SK-N-SH treated with all-trans-retinoic acid at 6 μM for 48 hours (cell line): ENCODE measurements around the gene MPPED1.

Experiments
- ATAC-seq: fragments of 200-7000 bp; cut with Tn5 transposase; 3 replicates; pipeline ENCODE4 v1.9.1; 2020; ENCODE audit warnings: mild to moderate bottlenecking, moderate library complexity
- ARNTL ChIP-seq: fragments of 450-650 bp; formaldehyde crosslinking; IDR thresholded peaks from 2 replicates; pipeline ENCODE4 v1.5.0; 2020; ENCODE audit warnings: low read depth, mild to moderate bottlenecking, moderate library complexity, borderline replicate concordance
- BACH2 ChIP-seq: fragments of 250-450 bp; sonication (Bioruptor Pico); IDR thresholded peaks from 2 replicates; pipeline ENCODE4 v1.9.0; 2021; ENCODE audit warnings: mild to moderate bottlenecking, borderline replicate concordance
- CSDC2 ChIP-seq: fragments of 250-450 bp; sonication (Bioruptor Pico); IDR thresholded peaks from 2 replicates; pipeline ENCODE4 v1.5.0; 2020; ENCODE audit warnings: mild to moderate bottlenecking, moderate library complexity
- CSRNP3 ChIP-seq: fragments of 250-450 bp; sonication (Bioruptor Pico); IDR thresholded peaks from 2 replicates; pipeline ENCODE4 v1.5.1; 2021; ENCODE audit warnings: mild to moderate bottlenecking, moderate library complexity
- GLIS3 ChIP-seq: fragments of 250-450 bp; sonication (Bioruptor Pico); IDR thresholded peaks from 2 replicates; pipeline ENCODE4 v1.5.0; 2020; ENCODE audit warnings: mild to moderate bottlenecking, moderate library complexity
- ISL1 ChIP-seq: fragments of 250-450 bp; sonication (Bioruptor Pico); IDR thresholded peaks from 2 replicates; pipeline ENCODE4 v2.1.2; 2022; ENCODE audit warnings: mild to moderate bottlenecking, moderate library complexity
- PATZ1 ChIP-seq: fragments of 250-450 bp; sonication (Bioruptor Pico); IDR thresholded peaks from 2 replicates; pipeline ENCODE4 v1.8.0; 2020; ENCODE audit warnings: mild to moderate bottlenecking, moderate library complexity, borderline replicate concordance
- POU6F1 ChIP-seq: fragments of 250-450 bp; sonication (Bioruptor Pico); IDR thresholded peaks from 2 replicates; pipeline ENCODE4 v1.8.0; 2021; ENCODE audit warnings: low read depth, mild to moderate bottlenecking, moderate library complexity, borderline replicate concordance
- PPARA ChIP-seq: fragments of 250-450 bp; sonication (Bioruptor Pico); IDR thresholded peaks from 2 replicates; pipeline ENCODE4 v1.5.0; 2020; ENCODE audit warnings: mild to moderate bottlenecking, borderline replicate concordance
- RARB ChIP-seq: fragments of 250-450 bp; sonication (Bioruptor Pico); IDR thresholded peaks from 2 replicates; pipeline ENCODE4 v1.8.0; 2021; ENCODE audit warnings: mild to moderate bottlenecking, moderate library complexity
- SNAI2 ChIP-seq: fragments of 250-450 bp; sonication (Bioruptor Pico); IDR thresholded peaks from 2 replicates; pipeline ENCODE4 v1.5.0; 2020; ENCODE audit warnings: mild to moderate bottlenecking, moderate library complexity
- TCF4 ChIP-seq: fragments of 250-450 bp; sonication (Bioruptor Pico); IDR thresholded peaks from 2 replicates; pipeline ENCODE4 v1.8.0; 2021; ENCODE audit warnings: mild to moderate bottlenecking, moderate library complexity, borderline replicate concordance
- TOX ChIP-seq: fragments of 250-450 bp; sonication (Bioruptor Pico); IDR thresholded peaks from 2 replicates; pipeline ENCODE4 v1.8.0; 2021; ENCODE audit warnings: mild to moderate bottlenecking, moderate library complexity, borderline replicate concordance
- TSHZ2 ChIP-seq: fragments of 250-450 bp; sonication (Bioruptor Pico); IDR thresholded peaks from 2 replicates; pipeline ENCODE4 v1.5.0; 2020; ENCODE audit warnings: mild to moderate bottlenecking, moderate library complexity
- ZC3H10 ChIP-seq: fragments of 250-450 bp; sonication (Bioruptor Pico); IDR thresholded peaks from 2 replicates; pipeline ENCODE4 v1.5.1; 2021; ENCODE audit warnings: mild to moderate bottlenecking, moderate library complexity
- ZFP3 ChIP-seq: fragments of 250-450 bp; sonication (Bioruptor Pico); IDR thresholded peaks from 2 replicates; pipeline ENCODE4 v1.5.0; 2020; ENCODE audit warnings: mild to moderate bottlenecking, moderate library complexity
- ZFP30 ChIP-seq: fragments of 450-650 bp; formaldehyde crosslinking; IDR thresholded peaks from 2 replicates; pipeline ENCODE4 v1.5.0; 2022; ENCODE audit warnings: mild to moderate bottlenecking, moderate library complexity
- ZNF565 ChIP-seq: fragments of 450-650 bp; formaldehyde crosslinking; conservative IDR thresholded peaks from 2 replicates; pipeline ENCODE4 v1.5.0; 2020; ENCODE audit warnings: low read depth, mild to moderate bottlenecking, moderate library complexity
- ZNF70 ChIP-seq: fragments of 450-650 bp; formaldehyde crosslinking; IDR thresholded peaks from 2 replicates; pipeline ENCODE4 v1.5.0; 2020; ENCODE audit warnings: mild to moderate bottlenecking, moderate library complexity
- ZNF8 ChIP-seq: fragments of 450-650 bp; formaldehyde crosslinking; IDR thresholded peaks from 2 replicates; pipeline ENCODE4 v1.5.0; 2020; ENCODE audit warnings: mild to moderate bottlenecking, moderate library complexity

Gene MPPED1

GRCh38 chr22:43404673-43405385 is 7.0 kb upstream of the MPPED1 start:
- ATAC-seq = no peak
- no peak for TF ChIP-seq TCF4 (CRISPR knock-in tag)

GRCh38 chr22:43406186-43406790 is 5.5 kb upstream of the MPPED1 start:
- no peak for ATAC-seq
- no peak for TF ChIP-seq SNAI2 (CRISPR knock-in tag)
- no peak for TF ChIP-seq PATZ1
- no peak for TF ChIP-seq ZFP30 (CRISPR knock-in tag)
- no peak for TF ChIP-seq PPARA (CRISPR knock-in tag)
- TF ChIP-seq CSDC2 (CRISPR knock-in tag) = no peak
- no peak for TF ChIP-seq ZFP3
- TF ChIP-seq GLIS3 (CRISPR knock-in tag) = no peak
- TF ChIP-seq BACH2 (CRISPR knock-in tag) = no peak
- no peak for TF ChIP-seq ARNTL (CRISPR knock-in tag)
- no peak for TF ChIP-seq ZC3H10 (CRISPR knock-in tag)
- no peak for TF ChIP-seq ZNF565
- TF ChIP-seq CSRNP3 (CRISPR knock-in tag) = no peak
- no peak for TF ChIP-seq ZNF8
- TF ChIP-seq TOX (CRISPR knock-in tag) = no peak

GRCh38 chr22:43407591-43407990 is 4.2 kb upstream of the MPPED1 start:
- ATAC-seq = no peak
- TF ChIP-seq ARNTL (CRISPR knock-in tag) (no peak), GLIS3 (CRISPR knock-in tag) (no peak)
- TF ChIP-seq, all 23 proteins: peak for 0

GRCh38 chr22:43408009-43408408 is 3.8 kb upstream of the MPPED1 start:
- no peak for ATAC-seq
- no peak for TF ChIP-seq POU6F1 (CRISPR knock-in tag)
- no peak for TF ChIP-seq ZFP3
- no peak for TF ChIP-seq GLIS3 (CRISPR knock-in tag)
- no peak for TF ChIP-seq ZNF565
- TF ChIP-seq ZFP30 (CRISPR knock-in tag) = no peak
- no peak for TF ChIP-seq ZNF70 (CRISPR knock-in tag)
- TF ChIP-seq, all 23 proteins: peak for 0

GRCh38 chr22:43409046-43409445 is 2.8 kb upstream of the MPPED1 start:
- ATAC-seq = no peak
- no peak for TF ChIP-seq ZFP3
- no peak for TF ChIP-seq RARB
- TF ChIP-seq GLIS3 (CRISPR knock-in tag) = no peak
- TF ChIP-seq PATZ1 = no peak
- TF ChIP-seq ISL1 = no peak
- no peak for TF ChIP-seq TOX (CRISPR knock-in tag)
- TF ChIP-seq PPARA (CRISPR knock-in tag) = no peak
- TF ChIP-seq TSHZ2 (CRISPR knock-in tag) = no peak
- TF ChIP-seq ZFP30 (CRISPR knock-in tag) = no peak
- no peak for TF ChIP-seq POU6F1 (CRISPR knock-in tag)
- no peak for TF ChIP-seq ZC3H10 (CRISPR knock-in tag)
